Natural killer cell (primary cell): ENCODE measurements around the gene TMEM19. TPM values are rescaled to one million over a fixed set of nuclear protein-coding genes. Genes with fewer than 3 reads are reported as not detected.

Experiments used
- ATAC-seq, 3 donors: fragments of 150-1000 bp in 2 of 3; fragments of 200-7000 bp in 1 of 3; cut with Tn5 transposase; 1 replicate in 1 of 3; 2 replicates in 2 of 3; pipeline ENCODE4 v1.10.0; 2021; ENCODE audit warnings: mild to moderate bottlenecking in 2 of 3, moderate library complexity in 2 of 3
- DNase-seq, 2 donors: peaks; one replicate each; pipeline versions ENCODE4 v3.0.0 to v3.0.0-alpha.2; 2013 to 2021; ENCODE audit warnings: mixed read lengths in 1 of 2
- H3K27ac ChIP-seq: one replicate; pipeline ENCODE4 v1.5.1; 2013; ENCODE audit warnings: mild to moderate bottlenecking, low read length
- H3K27me3 ChIP-seq: one replicate; pipeline ENCODE4 v1.6.1; 2013; ENCODE audit warnings: low read length; ENCODE audit not compliant: control insufficient read depth, insufficient read depth
- H3K36me3 ChIP-seq: one replicate; pipeline ENCODE4 v1.6.1; 2013; ENCODE audit warnings: low read length; ENCODE audit not compliant: control insufficient read depth, insufficient read depth
- H3K4me1 ChIP-seq: one replicate; pipeline ENCODE4 v1.6.1; 2013; ENCODE audit warnings: low read length; ENCODE audit not compliant: control insufficient read depth, insufficient read depth
- H3K4me3 ChIP-seq: one replicate; pipeline ENCODE4 v1.5.1; 2013; ENCODE audit warnings: low read length
- H3K9me3 ChIP-seq: one replicate; pipeline ENCODE4 v1.6.1; 2013; ENCODE audit warnings: low read length; ENCODE audit not compliant: control insufficient read depth, insufficient read depth
- H3K27ac Mint-ChIP-seq, 2 donors: one replicate each; pipeline ENCODE4 v1.8.0; 2022; ENCODE audit warnings: mild to moderate bottlenecking in 2 of 2, mixed read lengths in 2 of 2, moderate library complexity in 1 of 2
- H3K27me3 Mint-ChIP-seq, 2 donors: one replicate each; pipeline ENCODE4 v1.8.0; 2022; ENCODE audit warnings: low read depth in 2 of 2, mixed read lengths in 2 of 2
- H3K36me3 Mint-ChIP-seq: one replicate; pipeline ENCODE4 v1.8.0; 2022; ENCODE audit warnings: mixed read lengths
- H3K4me1 Mint-ChIP-seq, 2 donors: one replicate each; pipeline ENCODE4 v1.8.0; 2022; ENCODE audit warnings: mixed read lengths in 2 of 2
- H3K4me3 Mint-ChIP-seq: one replicate; pipeline ENCODE4 v1.8.0; 2022; ENCODE audit warnings: mild to moderate bottlenecking, moderate library complexity, mixed read lengths
- H3K9me3 Mint-ChIP-seq, 2 donors: one replicate each; pipeline ENCODE4 v1.8.0; 2022; ENCODE audit warnings: mixed read lengths in 2 of 2
- CTCF ChIP-seq: fragments of 200-600 bp; IDR thresholded peaks from one replicate; pipeline ENCODE4 v1.8.0; 2022; ENCODE audit warnings: antibody characterized with exemption
- WGBS: methylation state at CpG from one replicate; pipeline ENCODE4 v1.1.7; 2013; ENCODE audit warnings: missing lambda C conversion rate; ENCODE audit not compliant: insufficient coverage; 5-methylcytosine and 5-hydroxymethylcytosine counted together
- intact Hi-C: fragments of 100-400 bp; cut with micrococcal nuclease; formaldehyde crosslinking; loops from one replicate; pipeline ENCODE4 v1.14.2; 2022
- total RNA-seq, 4 donors: library from RNA; stranded (reverse); fragments of 120-200 nt in 1 of 4; gene quantifications; one replicate each; pipeline versions ENCODE4 v1.2.3 to v1.2.4, GENCODE V29; 2013 to 2022

The TMEM19 gene
- total RNA-seq, 3 donors from 2014 or later (not counting 1 experiment from before 2014, with no cell fraction given) = 13.8 to 24.6 (median 18.9) TPM

- H3K4me3 ChIP-seq = no peak overlapping the region
- H3K36me3 Mint-ChIP-seq = no peaks in the 10 kb centered on the region
- no peak overlapping the region for H3K27ac ChIP-seq
- no peak overlapping the region for H3K4me3 Mint-ChIP-seq
- no peak for TF ChIP-seq CTCF
- no peak for DNase-seq
- no peaks in the 10 kb centered on the region for H3K9me3 ChIP-seq
- 93% methylated on average over 7 of the region's 7 CpGs for WGBS
- H3K27ac Mint-ChIP-seq = no peak overlapping the region
- no peak for ATAC-seq
- no peaks in the 10 kb centered on the region for H3K9me3 Mint-ChIP-seq
- no peaks in the 10 kb centered on the region for H3K4me1 Mint-ChIP-seq
- H3K4me1 ChIP-seq = no peaks in the 10 kb centered on the region
- H3K27me3 Mint-ChIP-seq = peaks cover 0 to 12% of the 10 kb centered on the region in 2 donors
- H3K27me3 ChIP-seq = no peaks in the 10 kb centered on the region
- intact Hi-C loops = no loop called here
- H3K36me3 ChIP-seq = no peaks in the 10 kb centered on the region
These were observed 45.1 kb downstream of the TMEM19 start for GRCh38 chr12:71730936-71731335.

DNA sequence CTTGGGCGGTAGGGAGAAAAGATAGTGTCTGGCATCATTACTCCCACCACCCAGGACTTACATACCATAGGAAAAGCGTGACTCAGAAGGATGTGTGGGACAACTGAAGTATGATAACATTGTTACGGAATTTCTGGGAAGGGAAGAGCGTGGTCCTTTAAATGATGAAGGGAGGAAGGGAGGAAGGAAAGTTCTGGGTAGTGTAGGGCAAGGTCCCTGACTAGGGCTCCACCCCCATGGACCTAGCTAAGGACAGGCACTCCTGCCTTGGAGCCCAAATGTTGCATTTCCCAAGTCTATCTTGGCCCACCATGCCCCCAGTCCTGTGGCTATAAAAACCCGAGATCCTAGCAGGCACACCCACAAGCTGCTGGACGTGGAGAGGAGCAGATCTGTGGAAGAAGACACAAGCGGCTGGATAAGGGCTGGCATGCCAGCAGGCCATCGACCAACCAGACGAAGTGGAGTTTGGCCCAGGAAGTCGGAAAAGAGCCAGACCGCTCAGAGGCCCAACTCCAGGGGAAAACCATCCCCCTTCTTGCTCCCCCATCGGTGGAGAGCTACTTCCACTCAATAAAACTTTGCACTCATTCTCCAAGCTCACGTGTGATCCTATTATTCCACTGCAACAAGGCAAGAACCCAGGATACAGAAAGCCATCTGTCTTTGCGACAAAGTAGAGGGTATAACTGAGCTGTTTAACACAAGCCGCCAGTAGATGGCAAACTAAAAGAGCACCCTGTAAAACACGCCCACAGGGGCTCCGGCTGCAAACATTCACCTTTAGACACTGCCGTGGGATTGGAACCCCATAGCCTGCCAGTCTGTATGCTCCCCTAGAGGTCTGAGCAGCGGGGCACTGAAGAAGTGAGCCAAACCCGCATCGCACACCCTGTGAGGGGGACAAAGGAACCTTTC lies 45.8 kb downstream of the TMEM19 start:
- Mint-ChIP-seq H3K9me3 (no peaks in the 10 kb centered on the region), H3K4me1 (no peaks in the 10 kb centered on the region), H3K4me3 (no peak overlapping the region), H3K27me3 (peaks cover 0 to 12% of the 10 kb centered on the region in 2 donors), H3K36me3 (no peaks in the 10 kb centered on the region), H3K27ac (no peak overlapping the region)
- intact Hi-C loops = no loop called here
- no peak for TF ChIP-seq CTCF
- no peaks in the 10 kb centered on the region for H3K4me1 ChIP-seq
- no peaks in the 10 kb centered on the region for H3K27me3 ChIP-seq
- H3K4me3 ChIP-seq = no peak overlapping the region
- DNase-seq = no peak
- 89% methylated on average over 20 of the region's 21 CpGs for WGBS
- ATAC-seq = no peak
- H3K36me3 ChIP-seq = no peaks in the 10 kb centered on the region
- no peaks in the 10 kb centered on the region for H3K9me3 ChIP-seq
- no peak overlapping the region for H3K27ac ChIP-seq

- Mint-ChIP-seq H3K27me3 (peaks cover 0 to 12% of the 10 kb centered on the region in 2 donors), H3K36me3 (no peaks in the 10 kb centered on the region), H3K4me3 (no peak overlapping the region), H3K9me3 (no peaks in the 10 kb centered on the region), H3K4me1 (no peaks in the 10 kb centered on the region), H3K27ac (no peak overlapping the region)
- Histone ChIP-seq H3K36me3 (no peaks in the 10 kb centered on the region), H3K9me3 (no peaks in the 10 kb centered on the region), H3K27ac (no peak overlapping the region), H3K27me3 (no peaks in the 10 kb centered on the region), H3K4me1 (no peaks in the 10 kb centered on the region), H3K4me3 (no peak overlapping the region)
- intact Hi-C loops = no loop called here
- TF ChIP-seq CTCF = no peak
- no peak for DNase-seq
- WGBS = 82% methylated on average over 3 of the region's 3 CpGs
- ATAC-seq = no peak
These were observed 46.5 kb downstream of the TMEM19 start for GRCh38 chr12:71732357-71732712.
